CD4-positive, alpha-beta memory T cell (primary cell): ENCODE results near the gene KSR1. TPM values are rescaled to one million over a fixed set of nuclear protein-coding genes. Genes with fewer than 3 reads are reported as not detected.

Experiments used
- CTCF ChIA-PET: fragments of 350-600 bp; sonication (Branson Sonifier 250); formaldehyde crosslinking; loops from one replicate; lab custom pipeline; 2021; ENCODE audit warnings: inconsistent platforms; ENCODE audit not compliant: partially characterized antibody; lab: Charles Lee
- POLR2A ChIA-PET: fragments of 350-600 bp; sonication (Branson Sonifier 250); formaldehyde crosslinking; loops from one replicate; lab custom pipeline; 2021; ENCODE audit not compliant: partially characterized antibody; lab: Charles Lee
- DNase-seq, 5 donors: peaks; one replicate each; pipeline versions ENCODE4 v3.0.0 to v3.0.0-alpha.2; 2020 to 2022; ENCODE audit warnings: mixed read lengths in 1 of 5
- H3K27ac ChIP-seq: one replicate; pipeline ENCODE4 v1.7.0; 2013; ENCODE audit warnings: low read depth, low read length
- H3K27me3 ChIP-seq: 2 replicates; pipeline ENCODE4 v1.7.0; 2013; ENCODE audit warnings: mild to moderate bottlenecking, low read length, moderate library complexity; ENCODE audit not compliant: insufficient read depth
- H3K36me3 ChIP-seq: 2 replicates; pipeline ENCODE4 v1.7.0; 2013; ENCODE audit warnings: mild to moderate bottlenecking, low read length, moderate library complexity; ENCODE audit not compliant: insufficient read depth
- H3K4me1 ChIP-seq: 2 replicates; pipeline ENCODE4 v1.7.0; 2013; ENCODE audit warnings: mild to moderate bottlenecking, low read length, moderate library complexity; ENCODE audit not compliant: insufficient read depth
- H3K4me3 ChIP-seq, 2 donors: one replicate each; pipeline ENCODE4 v1.7.0; 2013; ENCODE audit warnings: low read length in 2 of 2, mild to moderate bottlenecking in 1 of 2
- H3K9me3 ChIP-seq, 2 donors: one replicate each; pipeline ENCODE4 v1.7.0; 2013; ENCODE audit warnings: low read length in 2 of 2, control low read depth in 1 of 2; ENCODE audit not compliant: control insufficient read depth in 1 of 2
- H3K27ac Mint-ChIP-seq, 7 donors: one replicate each; pipeline ENCODE4 v1.8.0; 2020 to 2021; ENCODE audit warnings: mixed read lengths in 7 of 7, mild to moderate bottlenecking in 6 of 7, inconsistent platforms in 3 of 7, moderate library complexity in 3 of 7
- H3K27me3 Mint-ChIP-seq, 2 donors: one replicate each; pipeline ENCODE4 v1.8.0; 2020 to 2021; ENCODE audit warnings: mixed read lengths in 2 of 2
- H3K36me3 Mint-ChIP-seq, 2 donors: one replicate each; pipeline ENCODE4 v1.8.0; 2020 to 2021; ENCODE audit warnings: mixed read lengths in 2 of 2, inconsistent platforms in 1 of 2, mild to moderate bottlenecking in 1 of 2
- H3K4me1 Mint-ChIP-seq, 4 donors: one replicate each; pipeline ENCODE4 v1.8.0; 2020 to 2021; ENCODE audit warnings: mixed read lengths in 4 of 4, mild to moderate bottlenecking in 1 of 4
- H3K4me3 Mint-ChIP-seq, 8 donors: one replicate each; pipeline ENCODE4 v1.8.0; 2020 to 2021; ENCODE audit warnings: mixed read lengths in 8 of 8, mild to moderate bottlenecking in 7 of 8, moderate library complexity in 6 of 8, inconsistent platforms in 3 of 8
- H3K9me3 Mint-ChIP-seq, 8 donors: one replicate each; pipeline ENCODE4 v1.8.0; 2020 to 2021; ENCODE audit warnings: mixed read lengths in 8 of 8, mild to moderate bottlenecking in 5 of 8, inconsistent platforms in 3 of 8, moderate library complexity in 1 of 8
- intact Hi-C: fragments of 100-400 bp; cut with micrococcal nuclease; formaldehyde crosslinking; loops from one replicate; pipeline ENCODE4 v1.15.1; 2023
- polyA plus RNA-seq, 2 donors: library from polyadenylated mRNA; unstranded; fragments of 300-500 nt; fragmentation: Illumina TruSeq; gene quantifications; one replicate each; pipeline ENCODE4 v1.2.3, GENCODE V29; 2021
- total RNA-seq, 2 experiments: library from RNA; stranded (reverse); gene quantifications; one replicate each; pipeline ENCODE4 v1.2.3, GENCODE V29; 2021

KSR1 gene
- total and polyA plus RNA-seq, 4 experiments from 2014 or later: 0.77 to 40.0 (median 18.7) TPM

- no peaks in the 10 kb centered on the region for H3K36me3 ChIP-seq
- Mint-ChIP-seq H3K4me1 (peaks cover 18 to 43% (median 26%) of the 10 kb centered on the region in 4 donors), H3K36me3 (no peaks in the 10 kb centered on the region), H3K27me3 (no peaks in the 10 kb centered on the region), H3K4me3 (no peak overlapping the region), H3K27ac (no peak overlapping the region), H3K9me3 (no peaks in the 10 kb centered on the region)
- peaks cover 10% of the 10 kb centered on the region for H3K4me1 ChIP-seq
- intact Hi-C loops: no loop called here
- POLR2A ChIA-PET: no interaction called here
- no peak overlapping the region for H3K27ac ChIP-seq
- H3K27me3 ChIP-seq: no peaks in the 10 kb centered on the region
- H3K4me3 ChIP-seq: no peak overlapping the region
- no peaks in the 10 kb centered on the region for H3K9me3 ChIP-seq
- CTCF ChIA-PET: no interaction called here
- no peak for DNase-seq
Measured at GRCh38 chr17:27523712-27524111, 67.5 kb downstream of the KSR1 start.

GRCh38 chr17:27524594-27524993 is 68.3 kb downstream of the KSR1 start:
- Histone ChIP-seq H3K4me3 (no peak overlapping the region), H3K4me1 (peaks cover 10% of the 10 kb centered on the region), H3K9me3 (no peaks in the 10 kb centered on the region), H3K27ac (no peak overlapping the region), H3K27me3 (no peaks in the 10 kb centered on the region), H3K36me3 (no peaks in the 10 kb centered on the region)
- intact Hi-C loops: no loop called here
- Mint-ChIP-seq H3K36me3 (no peaks in the 10 kb centered on the region), H3K9me3 (no peaks in the 10 kb centered on the region), H3K4me3 (no peak overlapping the region), H3K27ac (peak overlapping the region in 1 of 7 donors; percentile 53), H3K4me1 (peaks cover 18 to 41% (median 29%) of the 10 kb centered on the region in 4 donors), H3K27me3 (no peaks in the 10 kb centered on the region)
- ChIA-PET POLR2A (no interaction called here), CTCF (no interaction called here)
- DNase-seq: no peak

- intact Hi-C loops: no loop called here
- no peaks in the 10 kb centered on the region for H3K27me3 ChIP-seq
- no peaks in the 10 kb centered on the region for H3K27me3 Mint-ChIP-seq
- peak overlapping the region in 1 of 7 donors; percentile 5 for H3K27ac Mint-ChIP-seq
- no peaks in the 10 kb centered on the region for H3K9me3 ChIP-seq
- ChIA-PET CTCF (no interaction called here), POLR2A (interaction anchor here (1.0 kb wide), 1 partner anchor 24 kb away, joined by 3 read pairs; no protein-coding TSS in a partner anchor)
- no peaks in the 10 kb centered on the region for H3K36me3 ChIP-seq
- peaks cover 10% of the 10 kb centered on the region for H3K4me1 ChIP-seq
- no peak overlapping the region for H3K4me3 Mint-ChIP-seq
- no peak for DNase-seq
- no peaks in the 10 kb centered on the region for H3K36me3 Mint-ChIP-seq
- no peak overlapping the region for H3K27ac ChIP-seq
- no peaks in the 10 kb centered on the region for H3K9me3 Mint-ChIP-seq
- peaks cover 16 to 41% (median 28%) of the 10 kb centered on the region in 4 donors for H3K4me1 Mint-ChIP-seq
- H3K4me3 ChIP-seq: no peak overlapping the region
Measured at GRCh38 chr17:27525316-27525715, 69.1 kb downstream of the KSR1 start.

GRCh38 chr17:27525836-27526603 is 69.8 kb downstream of the KSR1 start:
- intact Hi-C loops: no loop called here
- no peaks in the 10 kb centered on the region for H3K9me3 ChIP-seq
- no peaks in the 10 kb centered on the region for H3K27me3 ChIP-seq
- no peaks in the 10 kb centered on the region for H3K36me3 Mint-ChIP-seq
- H3K9me3 Mint-ChIP-seq: no peaks in the 10 kb centered on the region
- H3K4me3 Mint-ChIP-seq: peak overlapping the region in 3 of 8 donors; percentile 15 to 41 (median 40)
- no peaks in the 10 kb centered on the region for H3K36me3 ChIP-seq
- H3K4me1 Mint-ChIP-seq: peaks cover 16 to 40% (median 28%) of the 10 kb centered on the region in 4 donors
- ChIA-PET CTCF (no interaction called here), POLR2A (interaction anchor here (1.0 kb wide), 1 partner anchor 23 kb away, joined by 3 read pairs; no protein-coding TSS in a partner anchor)
- no peaks in the 10 kb centered on the region for H3K27me3 Mint-ChIP-seq
- no peak for DNase-seq
- no peak overlapping the region for H3K27ac ChIP-seq
- H3K27ac Mint-ChIP-seq: peak overlapping the region in 4 of 7 donors; percentile 53 to 89 (median 70)
- H3K4me3 ChIP-seq: no peak overlapping the region
- H3K4me1 ChIP-seq: peaks cover 10% of the 10 kb centered on the region

GRCh38 chr17:27526604-27527002 is 70.4 kb downstream of the KSR1 start:
- DNase-seq: peak in 1 of 5 donors; percentile 6
- Histone ChIP-seq H3K36me3 (no peaks in the 10 kb centered on the region), H3K27me3 (no peaks in the 10 kb centered on the region), H3K9me3 (no peaks in the 10 kb centered on the region), H3K27ac (no peak overlapping the region), H3K4me1 (peaks cover 10% of the 10 kb centered on the region), H3K4me3 (no peak overlapping the region)
- Mint-ChIP-seq H3K36me3 (no peaks in the 10 kb centered on the region), H3K4me1 (peaks cover 16 to 43% (median 28%) of the 10 kb centered on the region in 4 donors), H3K9me3 (no peaks in the 10 kb centered on the region), H3K27me3 (no peaks in the 10 kb centered on the region), H3K27ac (peak overlapping the region in 5 of 7 donors; percentile 14 to 89 (median 72)), H3K4me3 (peak overlapping the region in 3 of 8 donors; percentile 15 to 41 (median 40))
- intact Hi-C loops: no loop called here
- CTCF ChIA-PET: no interaction called here
- POLR2A ChIA-PET: no interaction called here

GRCh38 chr17:27529230-27529796 is 73.1 kb downstream of the KSR1 start:
- Mint-ChIP-seq H3K27me3 (no peaks in the 10 kb centered on the region), H3K36me3 (no peaks in the 10 kb centered on the region), H3K4me1 (peaks cover 10 to 36% (median 22%) of the 10 kb centered on the region in 4 donors), H3K27ac (peak overlapping the region in 1 of 7 donors; percentile 8), H3K4me3 (no peak overlapping the region), H3K9me3 (no peaks in the 10 kb centered on the region)
- H3K27ac ChIP-seq: no peak overlapping the region
- H3K4me3 ChIP-seq: no peak overlapping the region
- peaks cover 10% of the 10 kb centered on the region for H3K4me1 ChIP-seq
- no peak for DNase-seq
- H3K27me3 ChIP-seq: no peaks in the 10 kb centered on the region
- no peaks in the 10 kb centered on the region for H3K9me3 ChIP-seq
- H3K36me3 ChIP-seq: no peaks in the 10 kb centered on the region
- ChIA-PET POLR2A (no interaction called here), CTCF (interaction anchor here (1.4 kb wide), 1 partner anchor 74 kb away, joined by 3 read pairs; no protein-coding TSS in a partner anchor)
- intact Hi-C loops: no loop called here

GRCh38 chr17:27530764-27531391 is 74.6 kb downstream of the KSR1 start:
- H3K4me1 ChIP-seq: peaks cover 10% of the 10 kb centered on the region

More at GRCh38 chr17:27530764-27531391, 74.6 kb downstream of the KSR1 start:
- ChIA-PET CTCF (interaction anchor here (0.6 kb wide), 1 partner anchor 10 kb away, joined by 3 read pairs; no protein-coding TSS in a partner anchor), POLR2A (no interaction called here)
- no peaks in the 10 kb centered on the region for H3K36me3 ChIP-seq
- H3K27ac ChIP-seq: no peak overlapping the region
- Mint-ChIP-seq H3K4me3 (no peak overlapping the region), H3K4me1 (peaks cover 9 to 23% (median 15%) of the 10 kb centered on the region in 4 donors), H3K9me3 (no peaks in the 10 kb centered on the region), H3K36me3 (no peaks in the 10 kb centered on the region), H3K27ac (no peak overlapping the region), H3K27me3 (no peaks in the 10 kb centered on the region)
- DNase-seq: no peak
- no peaks in the 10 kb centered on the region for H3K9me3 ChIP-seq
- H3K27me3 ChIP-seq: no peaks in the 10 kb centered on the region
- no peak overlapping the region for H3K4me3 ChIP-seq
- intact Hi-C loops: no loop called here
